Measurements from ENCODE around the gene ZNF181. TPM values are rescaled to one million over a fixed set of nuclear protein-coding genes. Genes with fewer than 3 reads are reported as not detected.

ZNF181 gene
- polyA plus RNA-seq, 1 donor = 26.2 TPM

DNA sequence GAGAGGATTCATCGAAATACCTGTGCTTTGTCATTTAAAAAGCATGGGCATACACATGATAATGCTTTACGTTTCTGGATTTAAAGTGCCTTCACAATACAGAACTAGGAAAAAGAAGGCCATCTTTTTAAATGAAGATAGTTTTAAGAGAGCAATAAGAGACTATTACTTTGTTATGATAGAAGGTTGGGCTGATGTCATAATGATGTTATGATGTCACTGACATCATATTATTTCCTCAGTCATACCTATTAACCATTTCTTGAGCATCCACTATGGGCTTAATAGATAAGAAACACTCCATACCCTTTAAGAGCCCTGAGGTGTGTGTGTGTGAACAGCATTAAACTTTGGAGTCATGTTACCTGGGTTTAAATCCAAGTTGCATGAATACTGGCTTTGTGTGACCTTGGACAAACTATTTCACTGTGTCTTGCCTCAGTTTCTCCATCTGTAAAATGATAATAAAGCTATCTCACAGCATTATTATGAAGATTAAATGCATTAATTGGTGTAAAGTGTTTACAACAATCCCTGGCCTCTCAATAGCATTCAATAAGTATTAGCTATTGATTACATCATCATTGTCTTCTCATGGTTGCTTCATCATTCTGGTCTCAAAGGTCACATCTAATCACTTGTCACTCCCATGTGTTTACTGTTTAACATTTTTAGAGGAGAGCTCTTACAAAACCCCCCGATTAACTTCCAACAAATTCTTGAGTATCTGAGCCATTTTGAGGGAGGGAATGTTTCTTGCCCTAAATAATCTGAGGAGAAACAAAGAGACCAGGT lies 11.1 kb downstream of the ZNF181 start:
- no peak for DNase-seq

DNA sequence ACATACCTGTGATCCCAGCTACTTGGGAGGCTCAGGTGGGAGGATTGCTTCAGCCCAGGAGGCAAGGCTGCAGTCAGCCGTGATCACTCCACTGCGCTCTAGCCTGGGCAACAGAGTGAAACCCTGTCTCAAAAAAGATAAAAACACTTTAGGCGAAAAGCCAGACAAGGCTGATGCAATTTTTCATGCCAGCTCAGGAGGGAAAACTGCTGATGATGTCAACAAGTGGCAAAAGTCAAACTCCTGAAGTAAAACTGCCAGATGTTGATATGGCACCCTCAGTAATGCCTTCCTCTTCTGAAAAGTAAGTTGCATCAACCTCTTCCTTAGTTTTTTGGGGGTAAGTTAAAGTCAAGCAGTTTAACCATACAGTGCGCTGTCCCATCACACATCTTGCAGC lies 23.4 kb downstream of the ZNF181 start:
- no peak for DNase-seq

DNA sequence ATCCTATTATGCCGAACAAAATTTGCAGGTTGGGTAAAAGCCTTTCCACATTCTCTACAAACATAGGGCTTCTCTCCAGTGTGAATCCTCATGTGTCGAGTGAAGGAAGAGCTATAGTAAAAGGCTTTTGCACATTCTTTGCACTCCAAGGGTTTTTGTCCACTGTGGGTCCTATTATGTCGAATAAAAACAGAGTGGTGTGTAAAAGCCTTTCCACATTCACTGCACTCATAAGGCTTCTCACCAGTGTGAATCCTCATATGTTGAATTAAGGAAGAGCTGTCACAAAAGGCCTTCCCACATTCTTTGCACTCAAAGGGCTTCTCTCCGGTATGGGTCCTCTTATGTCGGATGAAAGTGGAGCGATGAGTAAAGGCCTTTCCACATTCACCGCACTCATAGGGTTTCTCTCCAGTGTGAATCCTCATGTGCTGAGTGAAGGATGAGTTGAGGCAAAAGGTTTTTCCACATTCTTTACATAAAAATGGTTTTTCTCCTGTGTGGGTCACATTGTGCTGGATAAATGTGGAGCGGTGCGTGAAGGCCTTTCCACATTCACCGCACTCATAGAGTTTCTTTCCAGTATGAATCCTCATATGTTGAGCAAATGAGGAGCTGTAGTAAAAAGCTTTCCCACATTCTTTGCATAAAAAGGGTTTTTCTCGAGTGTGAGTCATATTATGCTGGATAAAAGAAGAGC lies 25.3 kb downstream of the ZNF181 start:
- DNase-seq = no peak

DNA sequence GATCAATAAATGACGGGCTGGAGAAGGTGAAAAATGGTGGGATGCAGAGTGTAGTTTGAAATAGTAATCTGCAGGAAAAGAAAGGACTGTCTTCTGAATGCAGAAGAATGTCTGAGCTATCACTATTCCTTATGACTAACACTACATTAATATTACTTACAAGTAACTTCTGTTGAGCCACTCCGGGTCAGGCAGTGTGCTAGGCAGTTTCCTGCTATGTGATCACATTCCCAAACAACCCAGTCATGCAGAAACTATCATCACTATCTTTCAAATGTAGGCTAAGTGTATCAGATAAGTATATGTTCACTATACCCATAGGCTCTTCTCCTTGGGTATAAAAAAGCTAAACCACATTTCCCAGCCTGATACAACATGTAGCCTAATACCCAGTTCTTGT lies 32.3 kb downstream of the ZNF181 start:
- DNase-seq = no peak

DNA sequence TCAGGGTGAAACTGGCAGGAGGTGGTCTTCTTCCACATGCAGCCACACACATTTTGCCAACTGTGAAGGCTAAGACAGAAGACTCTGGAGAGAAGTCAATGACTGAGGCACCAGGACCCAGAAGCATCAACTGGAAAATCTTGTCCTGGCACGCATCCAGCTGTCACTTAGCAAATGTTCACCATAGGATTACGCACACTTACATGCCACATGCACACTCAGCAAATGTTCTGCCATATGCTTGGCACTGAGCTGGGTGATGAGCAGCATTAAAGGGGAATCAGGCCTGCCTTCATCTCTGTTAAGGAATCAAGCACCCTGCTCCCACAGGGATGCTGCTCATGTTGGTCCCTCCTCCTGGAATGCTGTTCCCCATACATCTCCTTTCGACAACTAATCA lies 33.9 kb downstream of the ZNF181 start:
- no peak for DNase-seq

- DNase-seq = peak; percentile 92
Observed at GRCh38 chr19:34772697-34773554, 38.9 kb downstream of the ZNF181 start, which contains the start of gene ZNF599. ZNF599 (minus strand) TSS chr19:34773215; CDS start chr19:34772841, 374 bp downstream.

DNA sequence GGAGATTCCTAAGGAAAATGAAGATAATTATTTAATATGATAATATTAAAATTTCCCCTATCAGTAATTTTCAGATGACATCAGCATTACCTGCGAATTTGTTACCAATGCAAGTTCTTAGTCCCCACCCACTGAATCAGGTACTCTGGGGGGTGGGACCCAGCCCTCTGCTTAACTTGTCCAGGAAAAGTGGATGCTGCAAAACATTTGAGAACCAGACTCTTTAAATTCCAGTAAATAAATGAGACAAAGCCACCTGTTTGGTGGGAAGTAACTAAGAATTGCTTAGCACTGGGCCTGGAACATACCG lies 39.5 kb downstream of the ZNF181 start:
- no peak for DNase-seq

- no peak for DNase-seq
Observed at GRCh38 chr19:34774857-34775256, 40.8 kb downstream of the ZNF181 start.

DNA sequence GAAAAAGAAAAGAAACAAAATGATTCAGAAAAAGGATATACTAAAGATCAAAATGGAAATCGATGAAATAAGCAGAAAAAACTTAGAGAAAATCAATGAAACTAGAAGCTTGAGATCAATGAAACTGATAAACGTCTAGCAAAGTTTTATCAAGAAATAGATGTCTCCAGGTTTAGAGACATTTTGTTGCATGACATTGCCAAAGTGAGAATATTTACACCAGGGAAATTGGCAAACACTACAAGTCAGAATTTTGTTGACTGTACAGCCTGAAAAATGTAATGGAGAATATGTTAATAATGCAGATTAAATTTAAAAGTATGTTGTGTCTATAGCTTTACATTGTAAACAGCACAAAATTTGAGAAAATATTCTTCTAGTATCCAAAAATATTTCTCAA lies 44.3 kb downstream of the ZNF181 start:
- DNase-seq = no peak

- no peak for DNase-seq
Observed at GRCh38 chr19:34779652-34780051, 45.6 kb downstream of the ZNF181 start.

GRCh38 chr19:34786236-34786635 lies 52.2 kb downstream of the ZNF181 start:
- DNase-seq = no peak

DNA sequence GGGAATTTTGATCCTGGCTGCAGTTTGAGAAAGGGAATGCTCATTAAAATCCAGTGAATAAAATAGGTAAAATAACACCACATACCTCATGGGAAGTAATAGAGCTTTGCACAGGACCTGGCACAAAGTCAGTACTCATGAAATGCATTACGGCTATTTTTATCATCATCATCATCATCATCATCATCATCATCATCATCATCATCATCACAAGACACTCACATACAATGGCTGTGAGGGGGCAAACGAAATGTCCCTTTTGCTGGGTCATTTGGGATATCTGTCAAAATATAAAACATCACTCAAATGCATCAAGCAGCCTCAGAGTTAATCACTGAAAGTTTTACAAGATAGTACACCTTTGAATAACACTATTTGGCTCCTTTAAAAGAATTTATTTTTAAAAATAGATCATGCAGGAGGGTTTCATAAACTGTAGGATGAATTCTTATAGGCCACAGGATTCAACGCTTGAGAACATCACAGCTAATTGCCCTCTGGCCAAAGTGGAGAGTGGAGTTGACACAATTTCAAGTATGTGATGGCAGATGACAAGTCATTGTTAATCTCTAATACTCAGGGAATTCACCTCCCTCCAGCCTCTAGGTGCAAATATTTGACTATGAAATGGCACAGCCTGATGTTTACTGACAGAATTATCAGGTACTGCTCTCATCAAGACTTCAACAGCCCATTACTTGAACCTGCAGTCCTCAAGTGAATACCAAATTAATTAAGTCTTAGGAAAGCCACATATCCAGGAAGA lies 53.2 kb downstream of the ZNF181 start:
- no peak for DNase-seq

GRCh38 chr19:34788074-34788473 lies 54.0 kb downstream of the ZNF181 start:
- DNase-seq = no peak

- DNase-seq = no peak
Observed at GRCh38 chr19:34793565-34793964, 59.5 kb downstream of the ZNF181 start.

DNA sequence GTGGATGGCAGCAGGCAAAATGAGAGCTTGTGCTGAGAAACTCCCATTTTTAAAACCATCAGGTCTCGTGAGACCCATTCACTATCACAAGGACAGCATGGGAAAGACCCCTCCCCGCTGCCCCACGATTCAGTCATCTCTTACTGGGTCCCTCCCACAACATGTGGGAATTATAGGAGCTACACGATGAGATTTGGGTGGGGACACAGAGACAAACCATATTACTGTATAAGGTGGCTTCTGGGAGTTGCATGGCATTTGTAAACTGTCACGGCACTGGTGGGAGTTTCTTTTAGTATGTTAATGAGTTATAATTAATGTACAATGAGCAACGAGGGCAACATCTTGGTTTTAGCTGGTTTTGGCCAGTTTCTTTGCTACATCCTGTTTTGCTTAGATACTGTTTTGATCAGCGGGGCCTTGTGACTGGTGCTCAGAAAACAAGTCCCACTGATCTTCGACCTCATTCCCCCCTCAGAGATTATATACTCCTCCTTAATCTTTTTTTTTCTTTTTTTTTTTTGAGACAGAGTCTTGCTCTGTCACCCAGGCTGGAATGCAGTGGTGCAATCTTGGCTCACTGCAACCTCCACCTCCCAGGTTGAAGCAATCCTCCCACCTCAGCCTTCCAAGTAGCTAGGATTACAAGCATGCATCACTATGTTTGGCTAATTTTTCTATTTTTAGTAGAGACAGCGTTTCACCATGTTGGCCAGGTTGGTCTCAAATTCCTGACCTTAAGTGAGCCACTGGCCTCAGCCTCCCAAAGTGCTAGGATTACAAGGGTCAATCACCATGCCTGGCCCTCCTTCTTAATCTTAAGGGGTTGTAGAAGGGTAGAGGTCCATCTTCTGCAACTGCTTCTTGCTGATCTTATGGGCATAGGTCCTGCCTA lies 60.3 kb downstream of the ZNF181 start:
- no peak for DNase-seq

Other genes with a start within 250 kb of the ZNF181 start
- gene SCGB2B2, start 57.1 kb upstream of the ZNF181 start, polyA plus RNA-seq (ENCODE audit: insufficient read length) = 1.1 TPM
- gene ZNF302, start 56.6 kb upstream of the ZNF181 start, polyA plus RNA-seq (ENCODE audit: insufficient read length) = 105 TPM
- 15.6 TPM for gene ZNF599, start 39.0 kb downstream of the ZNF181 start, polyA plus RNA-seq (ENCODE audit: insufficient read length)
- gene ZNF30, start 192.7 kb downstream of the ZNF181 start, polyA plus RNA-seq (ENCODE audit: insufficient read length) = 9.6 TPM
- 6.3 TPM for gene ZNF792, start 230.0 kb downstream of the ZNF181 start, polyA plus RNA-seq (ENCODE audit: insufficient read length)

Data from left kidney (tissue), 2 donors.